WTC11 (cell line): ENCODE results near the gene PRSS56. TPM values are rescaled to one million over a fixed set of nuclear protein-coding genes. Genes with fewer than 3 reads are reported as not detected.

Source experiments
- ATAC-seq: fragments of 200-7000 bp; cut with Tn5 transposase; 2 replicates; pipeline ENCODE4 v1.10.0; 2021; ENCODE audit warnings: mild to moderate bottlenecking, moderate library complexity
- CTCF ChIA-PET: fragments of 300-600 bp; sonication (Branson Sonifier 250); formaldehyde crosslinking; loops from one replicate; lab custom pipeline; 2021; ENCODE audit warnings: antibody characterized with exemption; lab: Charles Lee
- POLR2A ChIA-PET: fragments of 350-600 bp; sonication (Branson Sonifier 250); formaldehyde crosslinking; loops from one replicate; lab custom pipeline; 2021; ENCODE audit warnings: antibody characterized with exemption; lab: Charles Lee
- DNase-seq: peaks from one replicate; pipeline ENCODE4 v3.0.0; 2021; ENCODE audit warnings: low spot score
- H3K27ac Mint-ChIP-seq: 2 replicates; pipeline ENCODE4 v1.8.0; 2021; ENCODE audit warnings: mixed read lengths
- H3K27me3 Mint-ChIP-seq: 2 replicates; pipeline ENCODE4 v1.8.0; 2021; ENCODE audit warnings: low read depth, mild to moderate bottlenecking, moderate library complexity, mixed read lengths
- H3K36me3 Mint-ChIP-seq: 2 replicates; pipeline ENCODE4 v1.8.0; 2021; ENCODE audit warnings: mixed read lengths
- H3K4me1 Mint-ChIP-seq: 2 replicates; pipeline ENCODE4 v1.8.0; 2022; ENCODE audit warnings: mixed read lengths
- H3K4me3 Mint-ChIP-seq: 2 replicates; pipeline ENCODE4 v1.8.0; 2021; ENCODE audit warnings: mild to moderate bottlenecking, moderate library complexity, mixed read lengths
- H3K9me3 Mint-ChIP-seq: 2 replicates; pipeline ENCODE4 v1.8.0; 2021; ENCODE audit warnings: mixed read lengths
- CBFB ChIP-seq: sonication (generic); formaldehyde crosslinking; IDR thresholded peaks from 2 replicates; pipeline ENCODE4 v1.8.1; 2022; ENCODE audit warnings: mild to moderate bottlenecking, low read depth, missing genetic modification reagents
- FOXP1 ChIP-seq: sonication (generic); formaldehyde crosslinking; IDR thresholded peaks from 2 replicates; pipeline ENCODE4 v1.8.0; 2022; ENCODE audit warnings: missing genetic modification reagents, mild to moderate bottlenecking, moderate library complexity, borderline replicate concordance
- MYBL2 ChIP-seq: sonication (generic); formaldehyde crosslinking; IDR thresholded peaks from 2 replicates; pipeline ENCODE4 v1.8.1; 2023; ENCODE audit warnings: mild to moderate bottlenecking, moderate library complexity, missing genetic modification reagents
- NFE2L1 ChIP-seq: sonication (generic); formaldehyde crosslinking; IDR thresholded peaks from 2 replicates; pipeline ENCODE4 v1.8.1; 2023; ENCODE audit warnings: missing genetic modification reagents
- SMAD4 ChIP-seq: sonication (generic); formaldehyde crosslinking; IDR thresholded peaks from 2 replicates; pipeline ENCODE4 v1.8.0; 2022; ENCODE audit warnings: mild to moderate bottlenecking, missing genetic modification reagents
- ZNF671 ChIP-seq: fragments of 250-450 bp; sonication (Bioruptor Pico); IDR thresholded peaks from 2 replicates; pipeline ENCODE4 v1.8.0; 2021; ENCODE audit warnings: mild to moderate bottlenecking
- total RNA-seq: library from RNA; stranded (reverse); gene quantifications from 3 replicates; pipeline ENCODE4 v1.2.3, GENCODE V29; 2021
- TF ChIP-seq, protein P1 (sequence below): sonication (generic); formaldehyde crosslinking; IDR thresholded peaks from 2 replicates; pipeline ENCODE4 v1.8.0; 2023; ENCODE audit warnings: missing genetic modification reagents, mild to moderate bottlenecking, borderline replicate concordance
- TF ChIP-seq, protein P2 (sequence below): fragments of 200-600 bp; IDR thresholded peaks from 2 replicates; pipeline ENCODE4 v1.8.0; 2022; ENCODE audit warnings: antibody characterized with exemption
- TF ChIP-seq, protein P3 (sequence below): sonication (generic); formaldehyde crosslinking; IDR thresholded peaks from 2 replicates; pipeline ENCODE4 v1.8.1; 2022; ENCODE audit warnings: low read depth, missing genetic modification reagents, borderline replicate concordance

Gene PRSS56
- total RNA-seq, 1 experiment from 2014 or later = not detected

DNA sequence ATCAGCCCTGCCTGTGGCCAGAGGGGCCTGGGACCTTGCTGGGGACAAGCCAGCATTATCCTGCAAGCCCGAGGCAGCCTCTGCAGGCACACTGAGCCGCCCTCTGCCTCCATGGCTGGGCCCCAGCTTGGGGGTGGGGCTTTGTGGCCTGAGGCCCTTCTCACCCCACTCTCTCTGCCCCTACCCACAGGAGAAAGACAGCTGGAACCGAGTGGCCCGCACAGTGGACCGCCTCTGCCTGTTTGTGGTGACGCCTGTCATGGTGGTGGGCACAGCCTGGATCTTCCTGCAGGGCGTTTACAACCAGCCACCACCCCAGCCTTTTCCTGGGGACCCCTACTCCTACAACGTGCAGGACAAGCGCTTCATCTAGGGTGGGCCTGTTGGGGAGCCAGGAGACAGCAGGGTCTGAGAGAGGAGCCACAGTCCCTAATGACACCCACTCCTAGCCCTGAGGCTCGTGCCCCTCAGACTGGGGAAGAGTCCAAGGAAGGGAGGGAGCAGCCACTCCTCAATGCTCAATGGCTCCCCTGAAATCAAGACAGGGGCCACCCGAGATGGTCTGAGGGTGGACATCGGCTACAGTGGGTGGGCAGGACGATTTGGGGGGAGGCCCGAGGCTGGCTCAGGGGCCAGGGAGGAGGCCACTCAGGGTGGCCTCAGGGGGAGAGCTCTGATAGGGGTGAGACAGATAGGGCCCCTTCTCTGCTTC, 14.9 kb downstream of the PRSS56 start (continued):
- TF ChIP-seq, protein P1, sequence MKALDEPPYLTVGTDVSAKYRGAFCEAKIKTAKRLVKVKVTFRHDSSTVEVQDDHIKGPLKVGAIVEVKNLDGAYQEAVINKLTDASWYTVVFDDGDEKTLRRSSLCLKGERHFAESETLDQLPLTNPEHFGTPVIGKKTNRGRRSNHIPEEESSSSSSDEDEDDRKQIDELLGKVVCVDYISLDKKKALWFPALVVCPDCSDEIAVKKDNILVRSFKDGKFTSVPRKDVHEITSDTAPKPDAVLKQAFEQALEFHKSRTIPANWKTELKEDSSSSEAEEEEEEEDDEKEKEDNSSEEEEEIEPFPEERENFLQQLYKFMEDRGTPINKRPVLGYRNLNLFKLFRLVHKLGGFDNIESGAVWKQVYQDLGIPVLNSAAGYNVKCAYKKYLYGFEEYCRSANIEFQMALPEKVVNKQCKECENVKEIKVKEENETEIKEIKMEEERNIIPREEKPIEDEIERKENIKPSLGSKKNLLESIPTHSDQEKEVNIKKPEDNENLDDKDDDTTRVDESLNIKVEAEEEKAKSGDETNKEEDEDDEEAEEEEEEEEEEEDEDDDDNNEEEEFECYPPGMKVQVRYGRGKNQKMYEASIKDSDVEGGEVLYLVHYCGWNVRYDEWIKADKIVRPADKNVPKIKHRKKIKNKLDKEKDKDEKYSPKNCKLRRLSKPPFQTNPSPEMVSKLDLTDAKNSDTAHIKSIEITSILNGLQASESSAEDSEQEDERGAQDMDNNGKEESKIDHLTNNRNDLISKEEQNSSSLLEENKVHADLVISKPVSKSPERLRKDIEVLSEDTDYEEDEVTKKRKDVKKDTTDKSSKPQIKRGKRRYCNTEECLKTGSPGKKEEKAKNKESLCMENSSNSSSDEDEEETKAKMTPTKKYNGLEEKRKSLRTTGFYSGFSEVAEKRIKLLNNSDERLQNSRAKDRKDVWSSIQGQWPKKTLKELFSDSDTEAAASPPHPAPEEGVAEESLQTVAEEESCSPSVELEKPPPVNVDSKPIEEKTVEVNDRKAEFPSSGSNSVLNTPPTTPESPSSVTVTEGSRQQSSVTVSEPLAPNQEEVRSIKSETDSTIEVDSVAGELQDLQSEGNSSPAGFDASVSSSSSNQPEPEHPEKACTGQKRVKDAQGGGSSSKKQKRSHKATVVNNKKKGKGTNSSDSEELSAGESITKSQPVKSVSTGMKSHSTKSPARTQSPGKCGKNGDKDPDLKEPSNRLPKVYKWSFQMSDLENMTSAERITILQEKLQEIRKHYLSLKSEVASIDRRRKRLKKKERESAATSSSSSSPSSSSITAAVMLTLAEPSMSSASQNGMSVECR (CRISPR knock-in tag) = no peak

DNA sequence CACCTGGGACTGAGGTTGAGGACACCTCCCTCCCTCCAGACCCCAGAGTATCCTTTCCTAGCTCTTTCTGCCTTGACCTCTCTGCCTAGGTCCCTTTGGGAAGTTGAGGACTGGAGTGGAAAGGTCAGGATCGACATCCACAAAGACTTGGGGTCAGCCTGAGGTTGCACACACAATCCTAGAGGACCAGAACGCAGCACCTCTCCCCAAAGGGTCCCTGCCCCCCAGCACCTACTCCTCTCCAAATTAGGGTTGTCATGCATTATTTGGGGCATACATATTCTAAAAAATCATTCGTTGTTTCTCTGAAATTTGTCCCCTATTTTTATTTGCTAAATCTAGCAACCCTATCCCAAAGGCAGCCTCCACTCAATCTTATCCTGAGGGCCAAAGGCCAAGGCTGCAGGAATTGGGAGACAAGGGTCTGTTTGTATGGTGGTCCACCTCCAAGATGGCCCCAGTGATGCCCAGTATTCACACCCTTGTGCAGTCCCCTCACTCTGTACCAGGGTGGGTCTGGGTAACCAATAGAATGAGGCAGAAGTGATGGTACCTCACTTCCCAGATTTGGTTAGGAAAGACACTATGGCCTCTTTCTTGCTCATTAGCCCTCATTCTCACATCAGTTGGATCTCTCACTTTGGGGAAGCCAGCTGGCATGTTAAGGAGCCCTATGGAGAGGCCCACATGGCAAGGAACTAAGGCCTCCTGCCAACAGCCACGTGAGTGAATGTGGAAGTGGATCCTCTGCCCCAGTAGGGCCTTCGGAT, 15.8 kb downstream of the PRSS56 start:
- H3K4me1 Mint-ChIP-seq = peaks cover 25% of the 10 kb centered on the region
- H3K27me3 Mint-ChIP-seq = peaks cover 15% of the 10 kb centered on the region
- TF ChIP-seq NFE2L1 (CRISPR knock-in tag) (no peak), MYBL2 (CRISPR knock-in tag) (no peak), FOXP1 (CRISPR knock-in tag) (no peak)
- TF ChIP-seq, protein P2, sequence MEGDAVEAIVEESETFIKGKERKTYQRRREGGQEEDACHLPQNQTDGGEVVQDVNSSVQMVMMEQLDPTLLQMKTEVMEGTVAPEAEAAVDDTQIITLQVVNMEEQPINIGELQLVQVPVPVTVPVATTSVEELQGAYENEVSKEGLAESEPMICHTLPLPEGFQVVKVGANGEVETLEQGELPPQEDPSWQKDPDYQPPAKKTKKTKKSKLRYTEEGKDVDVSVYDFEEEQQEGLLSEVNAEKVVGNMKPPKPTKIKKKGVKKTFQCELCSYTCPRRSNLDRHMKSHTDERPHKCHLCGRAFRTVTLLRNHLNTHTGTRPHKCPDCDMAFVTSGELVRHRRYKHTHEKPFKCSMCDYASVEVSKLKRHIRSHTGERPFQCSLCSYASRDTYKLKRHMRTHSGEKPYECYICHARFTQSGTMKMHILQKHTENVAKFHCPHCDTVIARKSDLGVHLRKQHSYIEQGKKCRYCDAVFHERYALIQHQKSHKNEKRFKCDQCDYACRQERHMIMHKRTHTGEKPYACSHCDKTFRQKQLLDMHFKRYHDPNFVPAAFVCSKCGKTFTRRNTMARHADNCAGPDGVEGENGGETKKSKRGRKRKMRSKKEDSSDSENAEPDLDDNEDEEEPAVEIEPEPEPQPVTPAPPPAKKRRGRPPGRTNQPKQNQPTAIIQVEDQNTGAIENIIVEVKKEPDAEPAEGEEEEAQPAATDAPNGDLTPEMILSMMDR = no peak
- no peak overlapping the region for H3K27ac Mint-ChIP-seq
- DNase-seq (no peak), ATAC-seq (no peak)
- peaks cover 11% of the 10 kb centered on the region for H3K9me3 Mint-ChIP-seq
- ChIA-PET CTCF (no interaction called here), POLR2A (no interaction called here)
- no peak overlapping the region for H3K4me3 Mint-ChIP-seq
- H3K36me3 Mint-ChIP-seq = peaks cover 4% of the 10 kb centered on the region; the same call in 1 of the 2 replicates

DNA sequence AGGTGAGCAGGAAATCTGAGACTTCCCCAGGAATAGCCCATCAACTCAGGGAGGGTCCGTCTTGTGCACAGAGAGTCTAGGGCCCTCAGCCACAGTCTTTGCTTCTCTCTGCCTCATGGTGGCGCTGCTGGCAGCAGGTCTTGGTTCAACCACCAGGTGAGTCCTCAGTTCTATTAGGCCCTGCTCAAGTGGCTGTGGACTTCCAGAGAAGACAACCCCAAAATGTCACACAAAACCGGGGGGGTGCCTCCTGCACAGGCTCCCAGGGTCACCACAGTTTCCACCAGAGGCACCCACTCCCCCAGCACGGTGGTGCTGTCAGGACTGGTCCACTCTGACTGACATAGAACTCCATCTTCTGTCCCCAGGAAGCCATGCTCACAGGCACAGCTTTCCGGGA, 16.9 kb downstream of the PRSS56 start:
- H3K27ac Mint-ChIP-seq = no peak overlapping the region
- peak; percentile 75 for ATAC-seq
- H3K4me1 Mint-ChIP-seq = peaks cover 25% of the 10 kb centered on the region
- TF ChIP-seq ZNF671 (CRISPR knock-in tag) (no peak), CBFB (no peak), SMAD4 (CRISPR knock-in tag) (no peak)
- TF ChIP-seq, protein P3, sequence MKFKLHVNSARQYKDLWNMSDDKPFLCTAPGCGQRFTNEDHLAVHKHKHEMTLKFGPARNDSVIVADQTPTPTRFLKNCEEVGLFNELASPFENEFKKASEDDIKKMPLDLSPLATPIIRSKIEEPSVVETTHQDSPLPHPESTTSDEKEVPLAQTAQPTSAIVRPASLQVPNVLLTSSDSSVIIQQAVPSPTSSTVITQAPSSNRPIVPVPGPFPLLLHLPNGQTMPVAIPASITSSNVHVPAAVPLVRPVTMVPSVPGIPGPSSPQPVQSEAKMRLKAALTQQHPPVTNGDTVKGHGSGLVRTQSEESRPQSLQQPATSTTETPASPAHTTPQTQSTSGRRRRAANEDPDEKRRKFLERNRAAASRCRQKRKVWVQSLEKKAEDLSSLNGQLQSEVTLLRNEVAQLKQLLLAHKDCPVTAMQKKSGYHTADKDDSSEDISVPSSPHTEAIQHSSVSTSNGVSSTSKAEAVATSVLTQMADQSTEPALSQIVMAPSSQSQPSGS = no peak
- TF ChIP-seq, protein P2 = peak; percentile 67
- H3K4me3 Mint-ChIP-seq = no peak overlapping the region
- POLR2A ChIA-PET = no interaction called here
- peaks cover 4% of the 10 kb centered on the region; the same call in 1 of the 2 replicates for H3K36me3 Mint-ChIP-seq
- peaks cover 15% of the 10 kb centered on the region for H3K27me3 Mint-ChIP-seq
- CTCF ChIA-PET = interaction anchor here (0.6 to 4.1 kb wide), 6 partner anchors 9 to 53 kb away, joined by 3 to 42 read pairs (median 4); partner anchors contain the start of genes CHRND, EIF4E2, PRSS56 and TIGD1
- peak; percentile 73 for DNase-seq
- peaks cover 11% of the 10 kb centered on the region for H3K9me3 Mint-ChIP-seq
